Epidermal melanocyte (primary cell): ENCODE measurements around the gene ERF.
A peak's percentile ranks its signal among the peaks of the same experiment; 100 is the strongest.

Experiments used
- DNase-seq: peaks from one replicate; pipeline ENCODE4 v3.0.0; 2011; ENCODE audit warnings: low spot score; ENCODE audit not compliant: insufficient read length

ERF gene

DNA sequence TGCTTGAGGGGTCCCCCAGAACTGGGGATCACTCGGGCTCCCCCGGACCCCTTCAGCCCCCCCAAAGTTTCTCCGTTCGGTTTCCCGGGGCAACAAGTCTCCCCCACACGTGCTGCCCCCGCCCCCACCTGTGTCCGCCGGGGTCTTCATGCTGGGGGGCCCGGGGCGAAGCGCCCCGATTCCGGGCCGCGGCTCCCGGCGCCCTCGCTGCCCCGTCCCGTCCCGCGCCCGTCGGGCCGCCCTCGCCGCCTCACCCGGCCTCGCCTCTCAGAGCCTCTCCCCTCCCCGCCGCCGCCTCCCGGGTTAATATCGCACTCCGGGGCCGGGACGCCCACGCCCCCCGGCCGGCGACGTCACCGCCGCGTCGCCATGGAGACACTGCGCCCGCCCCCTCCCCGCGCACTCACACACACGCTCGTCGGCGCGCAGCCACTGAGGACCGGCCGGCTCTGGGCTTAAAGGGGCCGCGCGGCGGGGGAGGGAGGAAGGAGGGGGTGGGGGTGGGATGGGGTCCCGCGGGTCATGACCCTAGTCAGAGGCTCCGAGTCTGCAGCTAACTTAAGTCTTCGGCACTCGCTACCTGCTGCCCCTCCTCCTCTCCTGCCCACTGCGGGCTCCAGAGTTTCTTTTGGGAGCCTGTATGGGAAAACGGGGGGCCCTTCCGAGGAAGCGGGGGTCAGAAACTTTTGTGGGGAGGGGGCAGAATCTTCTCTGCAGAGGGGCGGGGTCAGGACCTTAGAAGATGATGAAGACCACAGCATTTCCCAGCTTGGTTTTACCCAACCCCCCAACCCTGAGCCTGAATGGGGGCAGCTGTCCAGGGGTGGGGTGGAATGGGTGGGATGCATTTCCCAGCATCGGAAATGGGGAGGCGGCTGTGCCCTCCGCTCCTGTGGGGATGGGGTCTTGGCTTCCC is at the start of gene ERF:
TSS of gene ERF (minus strand) at position 279 of the 916 bp plus-strand sequence. CDS start at position 150, 129 bp downstream.
- peak; percentile 95 for DNase-seq

DNA sequence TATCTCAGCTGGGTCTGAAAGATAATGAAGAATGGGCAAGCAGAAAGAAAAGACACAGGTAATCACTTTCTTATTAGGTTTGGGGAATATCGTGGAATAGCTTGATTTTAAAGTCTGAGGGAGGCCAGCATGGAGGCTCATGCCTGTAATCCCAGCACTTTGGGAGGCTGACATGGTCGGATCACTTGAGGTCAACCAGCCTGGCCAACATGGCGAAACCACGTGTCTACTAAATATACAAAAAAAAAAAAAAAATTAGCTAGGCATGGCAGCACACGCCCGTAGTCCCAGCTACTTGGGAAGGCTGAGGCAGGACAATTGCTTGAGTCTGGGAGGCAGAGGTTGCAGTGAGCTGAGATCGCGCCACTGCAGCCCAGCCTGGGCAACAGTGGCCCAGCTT is 48.9 kb upstream of the ERF start:
- DNase-seq: no peak

GRCh38 chr19:42303101-42303464 is 48.2 kb upstream of the ERF start:
- DNase-seq: no peak

- no peak for DNase-seq
Measured at GRCh38 chr19:42301646-42302203, 46.8 kb upstream of the ERF start, which contains the start of gene PRR19. PRR19 (plus strand) TSS chr19:42302132; CDS start chr19:42309585, 7,453 bp downstream.

DNA sequence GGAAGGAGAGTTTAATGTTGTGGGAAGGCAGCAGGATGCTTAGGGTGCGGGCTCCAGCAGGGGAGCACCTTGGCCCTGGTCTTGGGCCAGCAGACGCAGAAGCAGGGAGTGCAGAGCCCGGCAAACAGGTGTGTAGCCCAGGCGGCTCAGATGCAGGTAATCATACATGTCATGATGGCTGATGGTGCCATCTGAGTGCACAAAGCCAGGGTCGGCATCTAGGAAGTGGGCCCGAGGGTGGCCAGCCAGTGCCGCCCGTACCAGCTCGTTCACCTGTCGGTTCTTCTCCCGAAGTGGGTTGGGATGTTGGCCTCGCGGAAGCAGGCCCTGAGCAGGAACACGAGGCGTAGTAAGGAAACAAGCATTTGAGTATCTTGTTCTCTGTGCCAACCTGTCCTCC is 42.1 kb upstream of the ERF start:
- no peak for DNase-seq

DNA sequence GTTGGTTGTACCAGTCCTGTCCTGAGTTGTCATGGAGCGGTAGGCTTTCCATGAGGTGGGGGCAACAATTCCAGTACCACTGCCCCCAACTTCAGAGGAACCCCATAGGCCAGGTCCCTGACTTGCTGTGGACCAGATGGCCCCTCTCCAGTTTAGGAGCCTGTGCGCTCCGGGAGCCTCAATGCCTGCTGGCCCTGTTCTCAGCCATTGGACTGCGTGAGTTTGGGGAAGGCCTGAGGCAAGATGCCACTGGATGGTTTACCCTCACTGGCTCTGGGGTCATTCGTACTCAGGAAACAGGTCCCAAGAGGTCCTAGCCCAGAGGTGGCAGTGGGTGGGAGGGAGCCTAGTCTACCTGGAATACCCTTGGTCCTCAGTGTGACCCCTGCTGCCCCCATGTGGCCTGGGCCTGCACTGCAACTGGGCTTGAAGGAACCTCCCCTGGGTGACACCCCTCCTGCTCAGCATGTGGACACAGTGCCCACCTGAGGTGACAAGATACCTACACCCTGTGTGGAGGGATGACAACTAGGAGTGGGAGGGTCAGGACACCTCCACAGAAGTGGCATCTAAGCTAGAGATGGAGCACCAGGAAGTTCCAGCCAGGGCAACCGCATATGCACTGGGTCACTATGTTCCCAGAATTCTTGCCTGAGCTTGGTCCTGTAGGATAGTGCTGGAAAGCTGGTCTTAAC is 41.0 kb upstream of the ERF start:
- peak; percentile 74 for DNase-seq

GRCh38 chr19:42295342-42295741 is 40.4 kb upstream of the ERF start:
- no peak for DNase-seq

GRCh38 chr19:42294471-42295137 is 39.7 kb upstream of the ERF start:
- no peak for DNase-seq

DNA sequence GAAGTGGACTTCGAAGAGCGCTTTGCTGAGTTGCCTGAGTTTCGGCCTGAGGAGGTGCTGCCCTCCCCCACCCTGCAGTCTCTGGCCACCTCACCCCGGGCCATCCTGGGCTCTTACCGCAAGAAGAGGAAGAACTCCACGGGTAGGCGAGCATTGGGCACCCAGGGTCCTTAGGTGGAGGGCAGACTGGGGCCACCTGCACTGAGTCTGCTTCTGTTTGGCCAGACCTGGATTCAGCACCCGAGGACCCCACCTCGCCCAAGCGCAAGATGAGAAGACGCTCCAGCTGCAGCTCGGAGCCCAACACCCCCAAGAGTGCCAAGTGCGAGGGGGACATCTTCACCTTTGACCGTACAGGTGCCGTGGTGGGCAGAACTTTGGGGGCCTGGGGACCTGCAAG is 39.0 kb upstream of the ERF start:
- no peak for DNase-seq

- no peak for DNase-seq
Measured at GRCh38 chr19:42293540-42293939, 38.6 kb upstream of the ERF start.

DNA sequence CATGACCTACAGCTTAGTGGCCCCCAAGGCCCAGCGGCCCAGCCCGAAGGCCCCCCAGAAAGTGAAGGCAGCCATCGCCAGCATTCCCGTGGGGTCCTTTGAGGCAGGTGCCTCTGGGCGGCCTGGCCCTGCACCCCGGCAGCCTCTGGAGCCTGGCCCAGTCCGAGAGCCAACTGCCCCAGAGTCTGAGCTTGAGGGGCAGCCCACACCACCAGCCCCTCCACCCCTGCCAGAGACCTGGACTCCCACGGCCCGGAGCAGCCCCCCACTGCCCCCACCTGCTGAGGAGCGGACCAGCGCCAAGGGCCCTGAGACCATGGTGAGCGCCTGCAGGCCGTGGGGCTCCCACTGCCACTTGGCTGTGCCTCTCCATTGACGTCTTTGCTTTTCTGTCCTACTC is 38.0 kb upstream of the ERF start:
- DNase-seq: no peak

DNA sequence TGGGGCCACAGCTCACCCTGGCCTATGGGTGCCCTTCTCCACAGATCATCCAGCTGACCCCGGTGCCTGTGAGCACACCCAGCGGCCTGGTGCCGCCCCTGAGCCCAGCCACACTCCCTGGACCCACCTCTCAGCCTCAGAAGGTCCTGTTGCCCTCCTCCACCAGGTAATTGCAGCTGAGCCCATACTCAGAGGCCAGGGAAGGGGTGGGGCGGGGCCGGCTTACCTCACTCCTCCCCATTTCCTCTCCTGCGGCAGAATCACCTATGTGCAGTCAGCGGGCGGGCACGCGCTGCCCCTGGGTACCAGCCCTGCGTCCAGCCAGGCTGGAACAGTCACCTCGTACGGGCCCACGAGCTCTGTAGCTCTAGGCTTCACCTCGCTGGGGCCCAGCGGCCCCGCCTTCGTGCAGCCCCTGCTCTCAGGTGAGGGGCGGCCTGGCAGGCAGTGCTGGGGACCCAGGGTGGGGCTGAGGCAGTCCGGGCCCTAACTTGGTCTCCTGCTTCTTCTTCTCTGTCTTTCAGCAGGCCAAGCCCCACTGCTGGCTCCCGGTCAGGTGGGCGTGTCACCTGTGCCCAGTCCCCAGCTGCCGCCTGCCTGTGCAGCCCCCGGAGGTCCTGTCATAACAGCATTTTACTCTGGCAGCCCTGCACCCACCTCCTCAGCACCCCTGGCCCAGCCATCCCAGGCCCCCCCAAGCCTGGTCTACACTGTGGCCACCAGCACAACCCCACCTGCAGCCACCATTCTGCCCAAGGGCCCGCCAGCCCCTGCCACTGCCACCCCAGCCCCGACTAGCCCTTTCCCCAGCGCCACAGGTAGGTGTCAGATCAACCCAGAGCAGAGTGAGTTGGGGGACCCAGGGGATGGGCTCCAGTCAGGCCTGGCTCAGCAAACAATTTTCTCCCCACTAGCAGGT is 37.4 kb upstream of the ERF start:
- DNase-seq: no peak

GRCh38 chr19:42291435-42291810 is 36.5 kb upstream of the ERF start:
- DNase-seq: no peak

DNA sequence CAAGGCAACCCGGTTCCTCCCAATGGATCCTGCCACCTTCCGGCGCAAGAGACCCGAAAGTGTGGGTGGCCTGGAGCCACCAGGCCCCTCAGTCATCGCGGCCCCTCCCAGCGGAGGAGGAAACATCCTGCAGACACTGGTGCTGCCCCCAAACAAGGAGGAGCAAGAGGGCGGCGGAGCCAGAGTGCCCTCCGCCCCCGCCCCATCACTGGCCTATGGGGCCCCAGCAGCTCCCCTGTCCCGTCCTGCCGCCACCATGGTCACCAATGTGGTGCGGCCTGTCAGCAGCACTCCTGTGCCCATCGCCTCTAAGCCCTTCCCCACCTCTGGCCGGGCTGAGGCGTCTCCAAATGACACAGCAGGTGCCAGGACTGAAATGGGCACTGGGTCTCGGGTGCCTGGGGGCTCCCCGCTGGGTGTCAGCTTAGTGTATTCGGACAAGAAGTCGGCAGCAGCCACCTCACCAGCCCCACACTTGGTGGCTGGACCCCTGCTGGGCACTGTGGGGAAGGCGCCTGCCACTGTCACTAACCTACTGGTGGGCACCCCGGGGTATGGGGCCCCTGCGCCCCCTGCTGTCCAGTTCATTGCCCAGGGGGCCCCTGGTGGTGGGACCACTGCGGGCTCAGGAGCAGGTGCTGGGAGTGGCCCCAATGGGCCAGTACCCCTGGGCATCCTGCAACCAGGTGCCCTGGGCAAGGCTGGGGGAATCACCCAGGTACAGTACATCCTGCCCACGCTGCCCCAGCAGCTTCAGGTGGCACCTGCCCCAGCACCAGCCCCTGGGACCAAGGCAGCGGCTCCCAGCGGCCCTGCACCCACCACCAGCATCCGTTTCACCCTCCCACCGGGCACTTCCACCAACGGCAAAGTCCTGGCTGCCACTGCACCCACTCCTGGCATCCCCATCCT is 35.9 kb upstream of the ERF start:
- DNase-seq: no peak

- no peak for DNase-seq
Measured at GRCh38 chr19:42290136-42290522, 35.2 kb upstream of the ERF start.

- DNase-seq: no peak
Measured at GRCh38 chr19:42289556-42290041, 34.7 kb upstream of the ERF start.

DNA sequence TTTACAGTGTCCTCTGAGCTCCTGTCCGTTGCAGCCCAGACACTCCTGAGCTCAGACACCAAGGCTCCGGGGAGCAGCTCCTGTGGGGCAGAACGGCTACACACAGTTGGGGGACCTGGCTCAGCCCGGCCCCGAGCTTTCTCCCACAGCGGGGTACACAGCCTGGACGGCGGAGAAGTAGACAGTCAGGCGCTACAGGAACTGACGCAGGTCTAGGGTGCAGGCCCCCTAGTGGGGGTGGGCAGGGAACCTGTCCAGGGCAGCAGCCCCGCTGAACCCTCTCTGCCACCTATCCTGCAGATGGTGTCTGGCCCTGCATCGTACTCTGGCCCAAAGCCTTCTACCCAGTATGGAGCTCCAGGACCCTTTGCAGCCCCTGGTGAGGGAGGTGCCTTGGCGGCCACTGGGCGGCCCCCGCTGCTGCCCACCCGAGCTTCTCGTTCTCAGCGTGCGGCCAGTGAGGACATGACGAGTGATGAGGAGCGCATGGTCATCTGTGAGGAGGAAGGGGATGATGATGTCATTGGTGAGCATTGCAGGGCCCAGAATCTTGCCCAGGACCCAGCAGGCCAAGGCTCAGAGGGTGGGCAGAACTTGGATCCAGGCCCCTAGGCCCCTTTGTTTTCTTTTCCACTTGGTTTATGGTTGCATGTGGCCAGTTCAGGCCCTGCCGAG is 34.1 kb upstream of the ERF start:
- no peak for DNase-seq

DNA sequence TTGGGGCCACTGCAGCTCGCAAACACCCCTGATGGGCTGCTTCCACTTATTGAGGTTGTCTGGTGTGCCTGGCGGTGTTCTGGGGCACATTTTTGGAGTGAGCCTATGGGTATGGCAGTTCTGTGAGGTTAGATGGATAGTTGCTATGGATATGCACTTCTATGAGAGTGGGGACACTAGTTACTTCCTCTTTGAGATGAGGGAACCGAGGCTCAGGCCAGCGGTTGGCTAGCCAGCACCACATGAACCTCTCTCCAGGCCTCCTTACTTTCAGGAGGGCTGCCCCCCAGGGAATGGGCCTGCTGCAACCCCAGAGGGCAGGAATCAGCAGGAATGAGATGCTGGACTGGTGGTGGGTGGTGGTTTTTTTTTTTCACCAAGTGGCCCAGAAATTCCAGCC is 33.5 kb upstream of the ERF start:
- DNase-seq: no peak

GRCh38 chr19:42287827-42288107 is 32.8 kb upstream of the ERF start:
- DNase-seq: no peak
